Tibial nerve (tissue), 4 donors: ENCODE measurements around the gene MYH4.

ENCODE experiments used
- CTCF ChIP-seq, 5 experiments: fragments of 200-600 bp in 3 of 5; fragments of 450-650 bp in 2 of 5; sonication (generic) in 3 of 5; IDR thresholded peaks; one replicate each; pipeline ENCODE4 v1.5.1; 2016 to 2019; ENCODE audit warnings: antibody characterized with exemption in 5 of 5, mild to moderate bottlenecking in 3 of 5, moderate library complexity in 2 of 5
- EP300 ChIP-seq, 2 donors: sonication (generic); formaldehyde crosslinking; IDR thresholded peaks; one replicate each; pipeline ENCODE4 v1.6.1; 2017; ENCODE audit warnings: antibody characterized with exemption in 2 of 2, mild to moderate bottlenecking in 1 of 2
- POLR2A ChIP-seq, 2 donors: fragments of 450-650 bp; IDR thresholded peaks; one replicate each; pipeline ENCODE4 v1.6.1; 2017; ENCODE audit warnings: antibody characterized with exemption in 2 of 2, mild to moderate bottlenecking in 2 of 2, moderate library complexity in 2 of 2

- TF ChIP-seq CTCF (IDR thresholded peaks at IDR 0.05) (no peak), EP300 (IDR thresholded peaks at IDR 0.05) (no peak), POLR2A (IDR thresholded peaks at IDR 0.05) (no peak)
Observed at GRCh38 chr17:10471858-10472257, 2.5 kb upstream of the MYH4 start.
